HG03280 (cell line): ENCODE measurements around the gene E2F1.
A peak's percentile ranks its signal among the peaks of the same experiment; 100 is the strongest.

ENCODE experiments used
- ATAC-seq: cut with Tn5 transposase; IDR thresholded peaks from one replicate; pipeline ENCODE4 v1.9.1; 2021; ENCODE audit warnings: mild to moderate bottlenecking, moderate library complexity; ENCODE audit not compliant: unreplicated experiment

The E2F1 gene

GRCh38 chr20:33673114-33673409 is 13.1 kb downstream of the E2F1 start:
- no peak for ATAC-seq

GRCh38 chr20:33672426-33673113 is 13.6 kb downstream of the E2F1 start:
- ATAC-seq, result no peak

GRCh38 chr20:33671573-33672288 is 14.5 kb downstream of the E2F1 start:
- ATAC-seq, result no peak

- ATAC-seq, result no peak
These were observed 15.3 kb downstream of the E2F1 start for GRCh38 chr20:33670715-33671499.

GRCh38 chr20:33669873-33670640 is 16.1 kb downstream of the E2F1 start:
- ATAC-seq, result no peak

- no peak for ATAC-seq
These were observed 17.0 kb downstream of the E2F1 start for GRCh38 chr20:33669224-33669623.

GRCh38 chr20:33668466-33669155 is 17.6 kb downstream of the E2F1 start:
- no peak for ATAC-seq

GRCh38 chr20:33667676-33668465 is 18.3 kb downstream of the E2F1 start:
- ATAC-seq, result peak; percentile 46

- peak; percentile 13 for ATAC-seq
These were observed 18.9 kb downstream of the E2F1 start for GRCh38 chr20:33667245-33667675.

GRCh38 chr20:33666293-33667244 is 19.6 kb downstream of the E2F1 start, which contains the start of gene ACTL10:
Gene ACTL10, plus strand, starts transcription at chr20:33666943. Its CDS starts 555 bp downstream, at chr20:33667498.
- ATAC-seq, result peak; percentile 62

- no peak for ATAC-seq
These were observed 21.4 kb downstream of the E2F1 start for GRCh38 chr20:33664762-33665144.

- no peak for ATAC-seq
These were observed 22.0 kb downstream of the E2F1 start for GRCh38 chr20:33664085-33664761.

- peak; percentile 56 for ATAC-seq
These were observed 22.8 kb downstream of the E2F1 start for GRCh38 chr20:33663161-33664084.

GRCh38 chr20:33662172-33662571 is 24.0 kb downstream of the E2F1 start, which contains the start of gene C20orf144:
Gene C20orf144, plus strand, starts transcription at chr20:33662327. Its CDS starts 19 bp downstream, at chr20:33662346.
- ATAC-seq, result no peak

GRCh38 chr20:33660685-33661058 is 25.5 kb downstream of the E2F1 start:
- ATAC-seq, result no peak

- ATAC-seq, result no peak
These were observed 26.0 kb downstream of the E2F1 start for GRCh38 chr20:33660035-33660684.
